ENCODE data around the gene OR3A1. TPM values are rescaled to one million over a fixed set of nuclear protein-coding genes. Genes with fewer than 3 reads are reported as not detected.

The OR3A1 gene
- total RNA-seq, 4 donors from 2014 or later = 0.38 TPM; not detected in 3

Other genes starting within 250 kb of the OR3A1 start
- not detected for gene OR1D5, start 234.8 kb downstream of the OR3A1 start, total RNA-seq
- not detected for gene OR1D2, start 193.9 kb downstream of the OR3A1 start, total RNA-seq
- gene OR1G1, start 170.8 kb downstream of the OR3A1 start, total RNA-seq = not detected
- not detected for gene OR1A2, start 100.8 kb downstream of the OR3A1 start, total RNA-seq
- not detected for gene OR1A1, start 90.7 kb downstream of the OR3A1 start, total RNA-seq
- gene OR3A2, start 87.9 kb upstream of the OR3A1 start, total RNA-seq = under 1 TPM in 1 of 4 donors, not detected in 3; 0.24 TPM
- not detected for gene OR1E1, start 100.0 kb upstream of the OR3A1 start, total RNA-seq
- not detected for gene OR3A3, start 113.0 kb upstream of the OR3A1 start, total RNA-seq
- gene OR1E2, start 135.5 kb upstream of the OR3A1 start, total RNA-seq = not detected
- gene SPATA22, start 173.5 kb upstream of the OR3A1 start, total RNA-seq = 1 to 10 TPM in 1 of 4 donors, under 1 TPM in 1, not detected in 2; 0.93 to 1.8 TPM
- 10 to 100 TPM in 1 of 4 donors, 1 to 10 TPM in 3; 4.5 to 14.7 (median 6.2) TPM for gene ASPA, start 177.6 kb upstream of the OR3A1 start, total RNA-seq